ENCODE data around the gene GPX4. TPM values are rescaled to one million over a fixed set of nuclear protein-coding genes. Genes with fewer than 3 reads are reported as not detected.

Gene GPX4
- total and polyA plus RNA-seq, 2 of the 13 experiments (the other 11 are each of a cell fraction or from before 2014, with no cell fraction given): 535 to 613 TPM

GRCh38 chr19:1098177-1099051, 5.4 kb upstream of the GPX4 start (continued):
- TF ChIP-seq PAXIP1 (CRISPR knock-in tag; conservative IDR thresholded peaks at IDR 0.05): peak; percentile 97
- 0 out of 2 replicates have a peak, but pooled peaks have one; percentile 38 for TF ChIP-seq ZNF331 (CRISPR knock-in tag; IDR thresholded peaks at IDR 0.05)
- TF ChIP-seq ZNF646 (CRISPR knock-in tag; IDR thresholded peaks at IDR 0.05): no peak
- peak; percentile 98 for TF ChIP-seq MYC (CRISPR knock-in tag; IDR thresholded peaks at IDR 0.05; ENCODE audit: borderline replicate concordance)
- TF ChIP-seq SMAD1 (CRISPR knock-in tag; IDR thresholded peaks at IDR 0.05; ENCODE audit: borderline replicate concordance, low read depth): no peak
- TF ChIP-seq ZBTB2 (CRISPR knock-in tag; IDR thresholded peaks at IDR 0.05; ENCODE audit: low read depth): 0 out of 2 replicates have a peak, but pooled peaks have one; percentile 20
- peak; percentile 79; the same call in 1 of the 2 replicates for TF ChIP-seq ZFP91 (CRISPR knock-in tag; IDR thresholded peaks at IDR 0.05; ENCODE audit: borderline replicate concordance)
- peak; percentile 87 for TF ChIP-seq ZNF3 (CRISPR knock-in tag; IDR thresholded peaks at IDR 0.05)
- TF ChIP-seq ZNF629 (CRISPR knock-in tag; conservative IDR thresholded peaks at IDR 0.05): no peak; the same call in 1 of the 2 replicates
- TF ChIP-seq NFIB (CRISPR knock-in tag; IDR thresholded peaks at IDR 0.05; ENCODE audit: borderline replicate concordance): no peak
- TF ChIP-seq CEBPG (CRISPR knock-in tag; IDR thresholded peaks at IDR 0.05): no peak
- TF ChIP-seq ISL2 (CRISPR knock-in tag; IDR thresholded peaks at IDR 0.05): no peak
- TF ChIP-seq CBFB (CRISPR knock-in tag; IDR thresholded peaks at IDR 0.05): no peak; the same call in none of the 2 replicates
- peak; percentile 76; the same call in 1 of the 2 replicates for TF ChIP-seq ZSCAN22 (CRISPR knock-in tag; IDR thresholded peaks at IDR 0.05)
- TF ChIP-seq HDAC1 (CRISPR knock-in tag; IDR thresholded peaks at IDR 0.05): peak; percentile 88
